ENCODE data around the gene CLIC6. TPM values are rescaled to one million over a fixed set of nuclear protein-coding genes. Genes with fewer than 3 reads are reported as not detected.
"Not testable (repeated sequence)": the region's sequence is repeated elsewhere in the genome, so short reads cannot be mapped to it uniquely, and the experiment has no call there.

CLIC6 gene
- total RNA-seq, 1 donor from 2014 or later: 11.2 TPM

- intact Hi-C loops (cut with micrococcal nuclease): no loop called here
- no peak for ATAC-seq
Measured at GRCh38 chr21:34715518-34715917, 46.7 kb downstream of the CLIC6 start.

GRCh38 chr21:34715985-34716596, 47.3 kb downstream of the CLIC6 start:
- DNase-seq: no peak
- intact Hi-C loops (cut with micrococcal nuclease): no loop called here
- no peak for ATAC-seq

More at GRCh38 chr21:34715518-34715917, 46.7 kb downstream of the CLIC6 start:
- DNase-seq: no peak

GRCh38 chr21:34718529-34718928, 49.7 kb downstream of the CLIC6 start:
- intact Hi-C loops (cut with micrococcal nuclease); DNase-seq; ATAC-seq: not testable (repeated sequence)

GRCh38 chr21:34722684-34723300, 54.0 kb downstream of the CLIC6 start:
- ATAC-seq: no peak

GRCh38 chr21:34724131-34724856, 55.5 kb downstream of the CLIC6 start:
- ATAC-seq (no peak), DNase-seq (no peak)
- intact Hi-C loops (cut with micrococcal nuclease): no loop called here

More at GRCh38 chr21:34722684-34723300, 54.0 kb downstream of the CLIC6 start:
- no peak for DNase-seq
- intact Hi-C loops (cut with micrococcal nuclease): no loop called here

- ATAC-seq: no peak
- intact Hi-C loops (cut with micrococcal nuclease): no loop called here
- DNase-seq: no peak
Measured at GRCh38 chr21:34724857-34725195, 56.0 kb downstream of the CLIC6 start.

- intact Hi-C loops (cut with micrococcal nuclease): no loop called here
- no peak for DNase-seq
- no peak for ATAC-seq
Measured at GRCh38 chr21:34726627-34727337, 58.0 kb downstream of the CLIC6 start.

- intact Hi-C loops (cut with micrococcal nuclease): no loop called here
- DNase-seq (no peak), ATAC-seq (no peak)
Measured at GRCh38 chr21:34728479-34728878, 59.7 kb downstream of the CLIC6 start.

GRCh38 chr21:34730194-34730593, 61.4 kb downstream of the CLIC6 start:
- no peak for DNase-seq
- no peak for ATAC-seq
- intact Hi-C loops (cut with micrococcal nuclease): no loop called here

GRCh38 chr21:34730756-34731445, 62.1 kb downstream of the CLIC6 start:
- DNase-seq: no peak
- intact Hi-C loops (cut with micrococcal nuclease): no loop called here
- no peak for ATAC-seq

- DNase-seq (no peak), ATAC-seq (no peak)
- intact Hi-C loops (cut with micrococcal nuclease): no loop called here
Measured at GRCh38 chr21:34732388-34732821, 63.6 kb downstream of the CLIC6 start.

GRCh38 chr21:34733852-34734251, 65.1 kb downstream of the CLIC6 start:
- intact Hi-C loops (cut with micrococcal nuclease): no loop called here
- ATAC-seq (no peak), DNase-seq (no peak)

- no peak for DNase-seq
- no peak for ATAC-seq
- intact Hi-C loops (cut with micrococcal nuclease): no loop called here
Measured at GRCh38 chr21:34734696-34735095, 65.9 kb downstream of the CLIC6 start.

- DNase-seq (no peak), ATAC-seq (no peak)
- intact Hi-C loops (cut with micrococcal nuclease): no loop called here
Measured at GRCh38 chr21:34736116-34736874, 67.5 kb downstream of the CLIC6 start.

GRCh38 chr21:34737115-34737514, 68.3 kb downstream of the CLIC6 start:
- intact Hi-C loops (cut with micrococcal nuclease): no loop called here
- DNase-seq (no peak), ATAC-seq (no peak)

- intact Hi-C loops (cut with micrococcal nuclease): no loop called here
- no peak for ATAC-seq
Measured at GRCh38 chr21:34740198-34740597, 71.4 kb downstream of the CLIC6 start.

GRCh38 chr21:34743285-34743684, 74.5 kb downstream of the CLIC6 start:
- intact Hi-C loops (cut with micrococcal nuclease): no loop called here
- DNase-seq (no peak), ATAC-seq (no peak)

More at GRCh38 chr21:34740198-34740597, 71.4 kb downstream of the CLIC6 start:
- DNase-seq: no peak

GRCh38 chr21:34743831-34744230, 75.0 kb downstream of the CLIC6 start:
- intact Hi-C loops (cut with micrococcal nuclease): no loop called here
- no peak for DNase-seq
- ATAC-seq: no peak

- intact Hi-C loops (cut with micrococcal nuclease): no loop called here
- ATAC-seq (no peak), DNase-seq (no peak)
Measured at GRCh38 chr21:34744801-34745200, 76.0 kb downstream of the CLIC6 start.

Measured in left ventricle myocardium superior (tissue), 1 donor.